HepG2 (cell line): ENCODE data around the gene NOVA2. TPM values are rescaled to one million over a fixed set of nuclear protein-coding genes. Genes with fewer than 3 reads are reported as not detected.

ENCODE experiments used
- ATAC-seq: fragments of 200-7000 bp; cut with Tn5 transposase; 3 replicates; pipeline ENCODE4 v1.9.1; 2020; ENCODE audit warnings: mild to moderate bottlenecking, moderate library complexity
- BruUV-seq: library from RNA; stranded (reverse); fragments of 400-500 nt; replicated peaks from 2 replicates; lab custom pipeline; 2021; lab: Mats Ljungman, UMichigan
- CTCF ChIA-PET: fragments of 300-600 bp; formaldehyde crosslinking; extraction: SDS; loops from one replicate; lab custom pipeline; 2021; ENCODE audit warnings: low total read pairs, inconsistent platforms, low intra/inter-chr PET ratio; lab: Yijun Ruan, JAX
- POLR2A ChIA-PET: fragments of 350-600 bp; sonication (Branson Sonifier 250); formaldehyde crosslinking; loops from one replicate; lab custom pipeline; 2020; ENCODE audit warnings: antibody characterized with exemption, inconsistent platforms; lab: Yijun Ruan, JAX
- DNase-seq: peaks from one replicate; pipeline ENCODE4 v3.0.0-alpha.2; 2015; ENCODE audit warnings: low spot score
- FAIRE-seq: peaks from 3 replicates; lab custom pipeline; 2011; peaks lifted over from hg19 to GRCh38; lab: Jason Lieb, UNC
- H2AFZ ChIP-seq: one replicate; pipeline ENCODE4 v1.6.1; 2011; ENCODE audit warnings: low read length, inconsistent platforms
- H3K27ac ChIP-seq: fragments of 300-600 bp; 3 replicates; pipeline ENCODE4 v1.8.0; 2011; ENCODE audit warnings: mixed run types, mild to moderate bottlenecking, mixed read lengths, low read length, inconsistent platforms; ENCODE audit not compliant: insufficient read depth; ENCODE audit errors: extremely low read length
- H3K27me3 ChIP-seq, 2 experiments: fragments of 200-600 bp in 1 of 2; 2 replicates in 1 of 2; 3 replicates in 1 of 2; pipeline versions ENCODE4 v1.6.0 to v1.8.0; 2011; ENCODE audit warnings: low read length in 2 of 2, mild to moderate bottlenecking in 2 of 2, moderate library complexity in 2 of 2, inconsistent platforms in 1 of 2; ENCODE audit not compliant: insufficient read depth in 2 of 2, control insufficient read depth in 1 of 2
- H3K36me3 ChIP-seq, 2 experiments: fragments of 200-600 bp in 1 of 2; replicated peaks in 1 of 2; 2 replicates in 1 of 2; 3 replicates in 1 of 2; pipeline versions ENCODE4 v1.5.1 to v1.8.0; 2011; ENCODE audit warnings: low read length in 2 of 2, inconsistent platforms in 1 of 2; ENCODE audit not compliant: insufficient read depth in 2 of 2, control insufficient read depth in 1 of 2
- H3K4me1 ChIP-seq: 2 replicates; pipeline ENCODE4 v1.5.1; 2012; ENCODE audit warnings: low read length, inconsistent platforms; ENCODE audit not compliant: insufficient read depth
- H3K4me2 ChIP-seq: 2 replicates; pipeline ENCODE4 v1.6.0; 2011; ENCODE audit warnings: low read depth, low read length, inconsistent platforms
- H3K4me3 ChIP-seq, 3 experiments: fragments of 200-600 bp in 1 of 3; sonication (generic), shearing (Covaris generic) in 1 of 3; replicated peaks in 1 of 3; 2 replicates each; pipeline ENCODE4 v1.5.1; 2011 to 2016; ENCODE audit warnings: low read length in 3 of 3, inconsistent platforms in 2 of 3, low read depth in 2 of 3, mild to moderate bottlenecking in 2 of 3, control low read depth in 1 of 3, mixed read lengths in 1 of 3; ENCODE audit not compliant: insufficient read depth in 1 of 3
- H3K79me2 ChIP-seq: one replicate; pipeline ENCODE4 v1.6.1; 2011; ENCODE audit warnings: low read length, inconsistent platforms; ENCODE audit not compliant: insufficient read depth
- H3K9ac ChIP-seq: 2 replicates; pipeline ENCODE4 v1.6.0; 2011; ENCODE audit warnings: mild to moderate bottlenecking, low read depth, low read length, inconsistent platforms; ENCODE audit not compliant: insufficient read depth
- H3K9me3 ChIP-seq: 2 replicates; pipeline ENCODE4 v1.5.1; 2012; ENCODE audit warnings: mild to moderate bottlenecking, low read length
- H4K20me1 ChIP-seq: 2 replicates; pipeline ENCODE4 v1.6.0; 2011; ENCODE audit warnings: inconsistent platforms, mild to moderate bottlenecking, low read length, moderate library complexity; ENCODE audit not compliant: insufficient read depth
- MYPOP ChIP-seq: sonication (generic); formaldehyde crosslinking; IDR thresholded peaks from 2 replicates; pipeline ENCODE4 v1.8.1; 2023; ENCODE audit warnings: mild to moderate bottlenecking, moderate library complexity, missing genetic modification reagents
- SMC3 ChIP-seq: IDR thresholded peaks from 2 replicates; pipeline ENCODE4 v1.6.1; 2011; ENCODE audit warnings: low read length, improper control_type of control experiment
- STAG1 ChIP-seq: sonication (generic); formaldehyde crosslinking; IDR thresholded peaks from 2 replicates; pipeline ENCODE4 v1.4.0; 2020; ENCODE audit warnings: missing genetic modification reagents
- WIZ ChIP-seq: sonication (generic); formaldehyde crosslinking; IDR thresholded peaks from 2 replicates; pipeline ENCODE4 v1.5.1; 2020; ENCODE audit warnings: mild to moderate bottlenecking, missing genetic modification reagents
- ZHX1 ChIP-seq: sonication (generic); formaldehyde crosslinking; IDR thresholded peaks from 2 replicates; pipeline ENCODE4 v1.8.1; 2022; ENCODE audit warnings: low read depth, mild to moderate bottlenecking, missing genetic modification reagents
- ZNF646 ChIP-seq: sonication (generic); formaldehyde crosslinking; IDR thresholded peaks from 2 replicates; pipeline ENCODE4 v1.9.0; 2021; ENCODE audit warnings: mild to moderate bottlenecking, missing genetic modification reagents
- ZNF768 ChIP-seq: sonication (generic); formaldehyde crosslinking; IDR thresholded peaks from 2 replicates; pipeline ENCODE4 v1.4.0; 2020; ENCODE audit warnings: missing genetic modification reagents
- ZNF770 ChIP-seq: sonication (generic); formaldehyde crosslinking; IDR thresholded peaks from 2 replicates; pipeline ENCODE4 v1.5.0; 2020; ENCODE audit warnings: mild to moderate bottlenecking, missing genetic modification reagents
- WGBS: methylation state at CpG from one replicate; pipeline ENCODE4 v1.1.6; 2017; ENCODE audit warnings: low lambda C conversion rate; 5-methylcytosine and 5-hydroxymethylcytosine counted together
- in situ Hi-C: cut with HindIII; loops from 2 replicates; pipeline ENCODE4 v1.10.0; 2017; ENCODE audit warnings: low pct_unique_long_range_greater_than_20kb; ENCODE audit not compliant: extremely low pct_ligation_motif_present
- intact Hi-C: fragments of 100-400 bp; cut with micrococcal nuclease; formaldehyde crosslinking; loops from one replicate; pipeline ENCODE4 v1.10.0; 2022; ENCODE audit not compliant: unreplicated experiment
- polyA plus RNA-seq, 8 experiments: library from polyadenylated mRNA; depleted of rRNA in 3 of 8; stranded (reverse) in 7 of 8; unstranded in 1 of 8; fragments of >200 nt; fragmentation: Illumina TruSeq in 4 of 8; extraction: Trizol in 4 of 8; gene quantifications; 2 replicates each; pipeline versions ENCODE4 v1.2.1 to v1.2.3, GENCODE V29; 2011 to 2016; ENCODE audit warnings: low read depth in 4 of 8, missing spikeins in 1 of 8, mixed read lengths in 1 of 8; ENCODE audit not compliant: insufficient read depth in 1 of 8
- total RNA-seq, 5 experiments: library from RNA; depleted of rRNA; stranded (reverse); fragments of >200 nt; fragmentation: Illumina TruSeq; extraction: Trizol; gene quantifications; 2 replicates each; pipeline ENCODE4 v1.2.3, GENCODE V29; 2016; ENCODE audit warnings: low read depth in 1 of 5

NOVA2 gene
- total and polyA plus RNA-seq, 2 of the 13 experiments (the other 11 are each of a cell fraction or from before 2014, with no cell fraction given) = not detected

- no peak overlapping the region for H3K4me2 ChIP-seq
- BruUV-seq = no TSS peak
- 74% methylated on average over 21 of the region's 28 CpGs for WGBS
- peaks cover 0 to 2% of the 10 kb centered on the region in 2 experiments; a peak in 1 of 5 replicates for H3K36me3 ChIP-seq
- in situ Hi-C loops = loop anchor here (10.0 kb wide), 2 partner anchors 95 to 195 kb away; partner anchors contain the start of genes NANOS2 and RSPH6A
- no peak overlapping the region for H3K9ac ChIP-seq
- DNase-seq (peak; percentile 28), ATAC-seq (peak; percentile 88), FAIRE-seq (peak; percentile 80)
- H3K9me3 ChIP-seq = no peaks in the 10 kb centered on the region
- H3K4me3 ChIP-seq = no peak overlapping the region; a peak in 1 of 6 replicates
- H3K79me2 ChIP-seq = no peaks in the 10 kb centered on the region
- CTCF ChIA-PET = interaction anchor here (0.7 to 1.6 kb wide), 3 partner anchors 68 to 192 kb away, joined by 3 to 7 read pairs (median 6); no protein-coding TSS in a partner anchor
- H3K27ac ChIP-seq = no peak overlapping the region
- POLR2A ChIA-PET = interaction anchor here (0.8 kb wide), 1 partner anchor 15 kb away, joined by 3 read pairs; the partner anchor contains the start of gene CCDC61
- no peaks in the 10 kb centered on the region for H3K4me1 ChIP-seq
- no peaks in the 10 kb centered on the region for H4K20me1 ChIP-seq
- no peak overlapping the region for H2AFZ ChIP-seq
- no peaks in the 10 kb centered on the region for H3K27me3 ChIP-seq
- intact Hi-C loops = loop anchor here (5.0 kb wide), 1 partner anchor 193 kb away; the partner anchor contains the start of gene RSPH6A
- TF ChIP-seq ZNF646 (CRISPR knock-in tag) = peak; percentile 57; the same call in 1 of the 2 replicates
- TF ChIP-seq ZNF770 (CRISPR knock-in tag) = no peak
- peak; percentile 62 for TF ChIP-seq SMC3
- TF ChIP-seq WIZ = no peak
- TF ChIP-seq MYPOP (CRISPR knock-in tag) = 0 out of 2 replicates have a peak, but pooled peaks have one; percentile 23
- TF ChIP-seq ZHX1 (CRISPR knock-in tag) = no peak
- peak; percentile 93 for TF ChIP-seq ZNF768 (CRISPR knock-in tag)
- TF ChIP-seq STAG1 (CRISPR knock-in tag) = peak; percentile 42; the same call in 1 of the 2 replicates
These were observed 36.2 kb upstream of the NOVA2 start for GRCh38 chr19:46009530-46010510.
